ENCODE data around the gene PREP.

DNA sequence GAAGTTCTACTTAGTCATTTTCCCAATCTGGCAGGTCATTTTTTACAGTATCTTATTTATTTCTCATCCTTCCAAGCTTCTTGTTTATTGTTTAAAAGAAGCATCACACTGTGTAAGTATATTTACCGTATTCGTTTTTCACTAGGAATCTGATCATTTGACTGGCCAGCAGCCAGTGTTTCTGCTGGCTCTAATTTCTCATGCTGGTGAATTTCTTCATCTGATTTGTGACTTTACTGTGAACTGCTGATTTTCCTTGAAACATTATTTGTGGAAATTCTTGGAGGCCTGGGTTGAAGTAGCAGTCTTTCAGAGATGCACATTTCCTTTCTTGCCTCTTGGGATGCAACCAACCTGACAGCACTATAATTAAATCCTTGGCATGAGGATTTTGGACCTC is 65.9 kb downstream of the PREP start:
- TF ChIP-seq, protein P1, sequence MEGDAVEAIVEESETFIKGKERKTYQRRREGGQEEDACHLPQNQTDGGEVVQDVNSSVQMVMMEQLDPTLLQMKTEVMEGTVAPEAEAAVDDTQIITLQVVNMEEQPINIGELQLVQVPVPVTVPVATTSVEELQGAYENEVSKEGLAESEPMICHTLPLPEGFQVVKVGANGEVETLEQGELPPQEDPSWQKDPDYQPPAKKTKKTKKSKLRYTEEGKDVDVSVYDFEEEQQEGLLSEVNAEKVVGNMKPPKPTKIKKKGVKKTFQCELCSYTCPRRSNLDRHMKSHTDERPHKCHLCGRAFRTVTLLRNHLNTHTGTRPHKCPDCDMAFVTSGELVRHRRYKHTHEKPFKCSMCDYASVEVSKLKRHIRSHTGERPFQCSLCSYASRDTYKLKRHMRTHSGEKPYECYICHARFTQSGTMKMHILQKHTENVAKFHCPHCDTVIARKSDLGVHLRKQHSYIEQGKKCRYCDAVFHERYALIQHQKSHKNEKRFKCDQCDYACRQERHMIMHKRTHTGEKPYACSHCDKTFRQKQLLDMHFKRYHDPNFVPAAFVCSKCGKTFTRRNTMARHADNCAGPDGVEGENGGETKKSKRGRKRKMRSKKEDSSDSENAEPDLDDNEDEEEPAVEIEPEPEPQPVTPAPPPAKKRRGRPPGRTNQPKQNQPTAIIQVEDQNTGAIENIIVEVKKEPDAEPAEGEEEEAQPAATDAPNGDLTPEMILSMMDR (IDR thresholded peaks at IDR 0.05) = no peak
- TF ChIP-seq EP300 (IDR thresholded peaks at IDR 0.05) (no peak), POLR2A (IDR thresholded peaks at IDR 0.05) (no peak)

Data from ovary (tissue), 3 donors.